ENCODE results near the gene UBA1.
A peak's percentile ranks its signal among the peaks of the same experiment; 100 is the strongest.

Gene UBA1

GRCh38 chrX:47198026-47198686, 4.5 kb downstream of the UBA1 start:
- TF ChIP-seq YY1 (IDR thresholded peaks at IDR 0.05; ENCODE audit: insufficient read depth, insufficient read length) (no peak), ZNF274 (IDR thresholded peaks at IDR 0.05; ENCODE audit: low read depth, low read length) (no peak), SUZ12 (IDR thresholded peaks at IDR 0.05; ENCODE audit: extremely low read depth, insufficient read depth, insufficient read length) (no peak)
- Histone ChIP-seq H3K4me3 (ENCODE audit: insufficient read length, low read depth) (no peak overlapping the region), H3K4me1 (ENCODE audit: insufficient read depth, insufficient read length) (peaks cover 24% of the 10 kb centered on the region), H3K9me3 (ENCODE audit: insufficient read depth, low read length) (no peaks in the 10 kb centered on the region), H3K36me3 (ENCODE audit: insufficient read depth, insufficient read length, low read length) (peaks cover 86% of the 10 kb centered on the region), H3K27me3 (ENCODE audit: insufficient read depth, insufficient read length) (no peaks in the 10 kb centered on the region), H3K9ac (ENCODE audit: insufficient read length, low read depth) (peak overlapping the region; percentile 51)
- peak; percentile 43 for DNase-seq (ENCODE audit: low read depth, low spot score)

DNA sequence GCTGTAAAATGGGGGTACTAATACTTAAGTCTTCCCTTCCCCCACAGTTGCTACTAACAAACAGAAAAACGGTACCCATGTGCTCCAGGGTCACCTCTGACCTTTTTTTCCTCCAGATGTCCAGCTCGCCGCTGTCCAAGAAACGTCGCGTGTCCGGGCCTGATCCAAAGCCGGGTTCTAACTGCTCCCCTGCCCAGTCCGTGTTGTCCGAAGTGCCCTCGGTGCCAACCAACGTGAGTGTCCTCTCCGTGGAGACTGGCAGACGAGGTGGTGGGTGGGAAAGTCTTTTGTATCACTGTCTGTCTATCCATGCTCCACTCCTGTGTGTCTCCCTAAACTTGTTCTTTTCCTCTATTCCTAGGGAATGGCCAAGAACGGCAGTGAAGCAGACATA, 5.1 kb downstream of the UBA1 start:
- Histone ChIP-seq H3K4me3 (ENCODE audit: insufficient read length, low read depth) (no peak overlapping the region), H3K9me3 (ENCODE audit: insufficient read depth, low read length) (no peaks in the 10 kb centered on the region), H3K36me3 (ENCODE audit: insufficient read depth, insufficient read length, low read length) (peaks cover 91% of the 10 kb centered on the region), H3K4me1 (ENCODE audit: insufficient read depth, insufficient read length) (peaks cover 25% of the 10 kb centered on the region), H3K9ac (ENCODE audit: insufficient read length, low read depth) (no peak overlapping the region), H3K27me3 (ENCODE audit: insufficient read depth, insufficient read length) (no peaks in the 10 kb centered on the region)
- no peak for TF ChIP-seq SUZ12 (IDR thresholded peaks at IDR 0.05; ENCODE audit: extremely low read depth, insufficient read depth, insufficient read length)
- no peak for DNase-seq (ENCODE audit: low read depth, low spot score)

DNA sequence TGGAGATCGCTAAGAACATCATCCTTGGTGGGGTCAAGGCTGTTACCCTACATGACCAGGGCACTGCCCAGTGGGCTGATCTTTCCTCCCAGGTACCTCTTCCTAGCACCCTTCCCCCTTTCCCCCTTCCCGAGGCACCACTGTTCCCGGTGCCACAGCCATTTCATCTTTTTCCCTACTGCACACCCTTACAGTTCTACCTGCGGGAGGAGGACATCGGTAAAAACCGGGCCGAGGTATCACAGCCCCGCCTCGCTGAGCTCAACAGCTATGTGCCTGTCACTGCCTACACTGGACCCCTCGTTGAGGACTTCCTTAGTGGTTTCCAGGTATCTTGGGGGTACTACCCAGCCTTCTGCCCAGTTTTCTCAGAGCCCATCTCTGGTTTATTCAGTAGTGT, 5.7 kb downstream of the UBA1 start:
- Histone ChIP-seq H3K36me3 (ENCODE audit: insufficient read depth, insufficient read length, low read length) (peaks cover 96% of the 10 kb centered on the region), H3K9me3 (ENCODE audit: insufficient read depth, low read length) (no peaks in the 10 kb centered on the region), H3K4me3 (ENCODE audit: insufficient read length, low read depth) (no peak overlapping the region), H3K27me3 (ENCODE audit: insufficient read depth, insufficient read length) (no peaks in the 10 kb centered on the region), H3K9ac (ENCODE audit: insufficient read length, low read depth) (no peak overlapping the region), H3K4me1 (ENCODE audit: insufficient read depth, insufficient read length) (peaks cover 25% of the 10 kb centered on the region)
- DNase-seq (ENCODE audit: low read depth, low spot score): no peak
- no peak for TF ChIP-seq SUZ12 (IDR thresholded peaks at IDR 0.05; ENCODE audit: extremely low read depth, insufficient read depth, insufficient read length)
- no peak for TF ChIP-seq YY1 (IDR thresholded peaks at IDR 0.05; ENCODE audit: insufficient read depth, insufficient read length)
- TF ChIP-seq ZNF274 (IDR thresholded peaks at IDR 0.05; ENCODE audit: low read depth, low read length): no peak

- no peaks in the 10 kb centered on the region for H3K27me3 ChIP-seq (ENCODE audit: insufficient read depth, insufficient read length)
- peaks cover 96% of the 10 kb centered on the region for H3K36me3 ChIP-seq (ENCODE audit: insufficient read depth, insufficient read length, low read length)
- H3K9me3 ChIP-seq (ENCODE audit: insufficient read depth, low read length): no peaks in the 10 kb centered on the region
- no peak for DNase-seq (ENCODE audit: low read depth, low spot score)
- no peak overlapping the region for H3K9ac ChIP-seq (ENCODE audit: insufficient read length, low read depth)
- TF ChIP-seq ZNF274 (IDR thresholded peaks at IDR 0.05; ENCODE audit: low read depth, low read length) (no peak), SUZ12 (IDR thresholded peaks at IDR 0.05; ENCODE audit: extremely low read depth, insufficient read depth, insufficient read length) (no peak), YY1 (IDR thresholded peaks at IDR 0.05; ENCODE audit: insufficient read depth, insufficient read length) (no peak)
- no peak overlapping the region for H3K4me3 ChIP-seq (ENCODE audit: insufficient read length, low read depth)
- peaks cover 26% of the 10 kb centered on the region for H3K4me1 ChIP-seq (ENCODE audit: insufficient read depth, insufficient read length)
Measured at GRCh38 chrX:47200385-47201150, 6.9 kb downstream of the UBA1 start.

GRCh38 chrX:47201345-47201944, 7.8 kb downstream of the UBA1 start:
- H3K36me3 ChIP-seq (ENCODE audit: insufficient read depth, insufficient read length, low read length): peaks cover 96% of the 10 kb centered on the region
- H3K9ac ChIP-seq (ENCODE audit: insufficient read length, low read depth): no peak overlapping the region

GRCh38 chrX:47202316-47202715, 8.7 kb downstream of the UBA1 start:
- TF ChIP-seq YY1 (IDR thresholded peaks at IDR 0.05; ENCODE audit: insufficient read depth, insufficient read length) (no peak), SUZ12 (IDR thresholded peaks at IDR 0.05; ENCODE audit: extremely low read depth, insufficient read depth, insufficient read length) (no peak), ZNF274 (IDR thresholded peaks at IDR 0.05; ENCODE audit: low read depth, low read length) (no peak)
- Histone ChIP-seq H3K4me1 (ENCODE audit: insufficient read depth, insufficient read length) (peaks cover 23% of the 10 kb centered on the region), H3K9me3 (ENCODE audit: insufficient read depth, low read length) (no peaks in the 10 kb centered on the region), H3K9ac (ENCODE audit: insufficient read length, low read depth) (no peak overlapping the region), H3K36me3 (ENCODE audit: insufficient read depth, insufficient read length, low read length) (peaks cover 96% of the 10 kb centered on the region), H3K4me3 (ENCODE audit: insufficient read length, low read depth) (no peak overlapping the region), H3K27me3 (ENCODE audit: insufficient read depth, insufficient read length) (no peaks in the 10 kb centered on the region)
- DNase-seq (ENCODE audit: low read depth, low spot score): no peak

More at GRCh38 chrX:47201345-47201944, 7.8 kb downstream of the UBA1 start:
- H3K4me1 ChIP-seq (ENCODE audit: insufficient read depth, insufficient read length): peaks cover 27% of the 10 kb centered on the region
- H3K9me3 ChIP-seq (ENCODE audit: insufficient read depth, low read length): no peaks in the 10 kb centered on the region
- no peak for TF ChIP-seq SUZ12 (IDR thresholded peaks at IDR 0.05; ENCODE audit: extremely low read depth, insufficient read depth, insufficient read length)
- TF ChIP-seq ZNF274 (IDR thresholded peaks at IDR 0.05; ENCODE audit: low read depth, low read length): no peak
- TF ChIP-seq YY1 (IDR thresholded peaks at IDR 0.05; ENCODE audit: insufficient read depth, insufficient read length): no peak
- no peaks in the 10 kb centered on the region for H3K27me3 ChIP-seq (ENCODE audit: insufficient read depth, insufficient read length)
- DNase-seq (ENCODE audit: low read depth, low spot score): no peak
- H3K4me3 ChIP-seq (ENCODE audit: insufficient read length, low read depth): no peak overlapping the region

DNA sequence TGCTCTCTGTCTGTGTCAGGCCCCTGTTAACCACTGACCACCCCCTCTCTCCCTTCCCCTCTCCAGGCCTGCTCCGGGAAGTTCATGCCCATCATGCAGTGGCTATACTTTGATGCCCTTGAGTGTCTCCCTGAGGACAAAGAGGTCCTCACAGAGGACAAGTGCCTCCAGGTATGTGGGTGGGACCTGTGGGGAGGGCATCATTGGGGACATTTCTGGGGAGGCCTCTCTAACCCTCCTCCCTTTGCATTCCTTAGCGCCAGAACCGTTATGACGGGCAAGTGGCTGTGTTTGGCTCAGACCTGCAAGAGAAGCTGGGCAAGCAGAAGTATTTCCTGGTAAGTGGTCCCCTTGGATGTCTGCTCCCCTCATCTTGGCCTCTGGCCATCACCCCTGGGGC, 9.2 kb downstream of the UBA1 start:
- Histone ChIP-seq H3K9me3 (ENCODE audit: insufficient read depth, low read length) (no peaks in the 10 kb centered on the region), H3K9ac (ENCODE audit: insufficient read length, low read depth) (no peak overlapping the region), H3K36me3 (ENCODE audit: insufficient read depth, insufficient read length, low read length) (peaks cover 96% of the 10 kb centered on the region), H3K4me3 (ENCODE audit: insufficient read length, low read depth) (no peak overlapping the region), H3K4me1 (ENCODE audit: insufficient read depth, insufficient read length) (peaks cover 21% of the 10 kb centered on the region), H3K27me3 (ENCODE audit: insufficient read depth, insufficient read length) (no peaks in the 10 kb centered on the region)
- no peak for DNase-seq (ENCODE audit: low read depth, low spot score)
- TF ChIP-seq SUZ12 (IDR thresholded peaks at IDR 0.05; ENCODE audit: extremely low read depth, insufficient read depth, insufficient read length): no peak
- no peak for TF ChIP-seq ZNF274 (IDR thresholded peaks at IDR 0.05; ENCODE audit: low read depth, low read length)
- TF ChIP-seq YY1 (IDR thresholded peaks at IDR 0.05; ENCODE audit: insufficient read depth, insufficient read length): no peak

Data from NT2/D1 (cell line).